Measurements from ENCODE around the gene AGAP1. TPM values are rescaled to one million over a fixed set of nuclear protein-coding genes. Genes with fewer than 3 reads are reported as not detected.

Gene AGAP1
- total and polyA plus RNA-seq, 10 donors: 1.1 to 26.6 (median 11.3) TPM

GRCh38 chr2:236157815-236158498, 664.1 kb downstream of the AGAP1 start:
- Histone ChIP-seq H3K4me1 (peaks cover 0 to 16% (median 7%) of the 10 kb centered on the region in 6 donors), H3K36me3 (no peaks in the 10 kb centered on the region), H3K4me3 (no peak overlapping the region), H3K27ac (no peak overlapping the region), H3K27me3 (replicated peaks in 1 of 7) (peaks cover 0 to 77% (median 46%) of the 10 kb centered on the region in 7 donors), H3K9me3 (peaks cover 0 to 11% (median 8%) of the 10 kb centered on the region in 8 donors)
- intact Hi-C loops (cut with DNase I; ENCODE audit: low total_unique reads): no loop called here
- TF ChIP-seq CTCF (IDR thresholded peaks at IDR 0.05 in 8 of 11, conservative IDR thresholded peaks at IDR 0.05 in 3 of 11) (no peak), POLR2AphosphoS5 (IDR thresholded peaks at IDR 0.05) (no peak), POLR2A (IDR thresholded peaks at IDR 0.05) (no peak)
- DNase-seq: peak; percentile 21
- WGBS, 5 donors: 80 to 91% (median 87%) methylated on average over 9 to 10 of the region's 10 CpGs

- intact Hi-C loops (cut with DNase I; ENCODE audit: low total_unique reads): no loop called here
- 11 to 15% (median 12%) methylated on average over 27 to 45 of the region's 45 CpGs for WGBS, 5 donors
- peak; percentile 71 for DNase-seq
- H3K4me3 ChIP-seq: no peak overlapping the region
- H3K36me3 ChIP-seq: no peaks in the 10 kb centered on the region
- peaks cover 0 to 89% (median 58%) of the 10 kb centered on the region in 7 donors for H3K27me3 ChIP-seq (replicated peaks in 1 of 7)
- H3K27ac ChIP-seq: no peak overlapping the region
- TF ChIP-seq POLR2AphosphoS5 (IDR thresholded peaks at IDR 0.05): no peak
- no peak for TF ChIP-seq CTCF (IDR thresholded peaks at IDR 0.05 in 8 of 11, conservative IDR thresholded peaks at IDR 0.05 in 3 of 11)
- no peak for TF ChIP-seq POLR2A (IDR thresholded peaks at IDR 0.05)
- peaks cover 4 to 28% (median 19%) of the 10 kb centered on the region in 6 donors for H3K4me1 ChIP-seq
- no peaks in the 10 kb centered on the region for H3K9me3 ChIP-seq
Measured at GRCh38 chr2:236158969-236159777, 665.3 kb downstream of the AGAP1 start.

GRCh38 chr2:236159778-236160170, 665.9 kb downstream of the AGAP1 start:
- Histone ChIP-seq H3K27ac (no peak overlapping the region), H3K27me3 (replicated peaks in 1 of 7) (peaks cover 4 to 95% (median 64%) of the 10 kb centered on the region in 7 donors), H3K4me3 (no peak overlapping the region), H3K4me1 (peaks cover 6 to 34% (median 25%) of the 10 kb centered on the region in 6 donors), H3K9me3 (no peaks in the 10 kb centered on the region), H3K36me3 (no peaks in the 10 kb centered on the region)
- TF ChIP-seq POLR2AphosphoS5 (IDR thresholded peaks at IDR 0.05) (no peak), CTCF (IDR thresholded peaks at IDR 0.05 in 8 of 11, conservative IDR thresholded peaks at IDR 0.05 in 3 of 11) (no peak), POLR2A (IDR thresholded peaks at IDR 0.05) (no peak)
- WGBS, 5 donors: 7 to 20% (median 11%) methylated on average over 1 to 33 of the region's 33 CpGs
- DNase-seq: peak; percentile 70
- intact Hi-C loops (cut with DNase I; ENCODE audit: low total_unique reads): no loop called here

Data from spleen (tissue), 11 donors.